Measurements from ENCODE around the gene CDH23. TPM values are rescaled to one million over a fixed set of nuclear protein-coding genes. Genes with fewer than 3 reads are reported as not detected.

CDH23 gene
- total RNA-seq, 4 donors from 2014 or later, result 13.8 to 20.1 (median 17.3) TPM

DNA sequence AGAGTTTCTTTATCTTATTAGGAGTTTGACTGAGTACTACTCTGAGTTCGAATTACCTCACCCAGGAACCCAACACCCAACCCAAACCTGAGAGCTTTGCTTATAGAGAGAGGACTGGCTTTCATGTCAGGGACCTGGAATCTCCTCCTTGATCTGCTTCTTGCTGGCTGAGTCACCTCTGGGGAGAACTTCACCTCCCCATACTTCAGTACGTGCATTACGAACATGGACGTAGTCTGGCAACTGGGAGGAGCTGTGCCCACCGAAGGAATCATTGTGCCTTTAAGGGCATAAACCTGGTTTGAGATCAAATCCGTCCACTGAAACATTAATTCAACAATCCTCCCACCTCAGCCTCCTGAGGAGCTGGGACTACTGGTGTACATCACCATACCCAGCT, 466.5 kb downstream of the CDH23 start:
- Histone ChIP-seq H3K36me3 (no peaks in the 10 kb centered on the region), H3K9me3 (no peaks in the 10 kb centered on the region), H3K4me1 (peaks cover 0 to 39% (median 31%) of the 10 kb centered on the region in 4 donors), H3K27me3 (no peaks in the 10 kb centered on the region), H3K4me3 (no peak overlapping the region), H3K27ac (no peak overlapping the region)
- 95 to 97% methylated on average over 6 of the region's 6 CpGs for WGBS, 2 donors
- TF ChIP-seq POLR2A (IDR thresholded peaks at IDR 0.05), result no peak
- TF ChIP-seq, protein P1, sequence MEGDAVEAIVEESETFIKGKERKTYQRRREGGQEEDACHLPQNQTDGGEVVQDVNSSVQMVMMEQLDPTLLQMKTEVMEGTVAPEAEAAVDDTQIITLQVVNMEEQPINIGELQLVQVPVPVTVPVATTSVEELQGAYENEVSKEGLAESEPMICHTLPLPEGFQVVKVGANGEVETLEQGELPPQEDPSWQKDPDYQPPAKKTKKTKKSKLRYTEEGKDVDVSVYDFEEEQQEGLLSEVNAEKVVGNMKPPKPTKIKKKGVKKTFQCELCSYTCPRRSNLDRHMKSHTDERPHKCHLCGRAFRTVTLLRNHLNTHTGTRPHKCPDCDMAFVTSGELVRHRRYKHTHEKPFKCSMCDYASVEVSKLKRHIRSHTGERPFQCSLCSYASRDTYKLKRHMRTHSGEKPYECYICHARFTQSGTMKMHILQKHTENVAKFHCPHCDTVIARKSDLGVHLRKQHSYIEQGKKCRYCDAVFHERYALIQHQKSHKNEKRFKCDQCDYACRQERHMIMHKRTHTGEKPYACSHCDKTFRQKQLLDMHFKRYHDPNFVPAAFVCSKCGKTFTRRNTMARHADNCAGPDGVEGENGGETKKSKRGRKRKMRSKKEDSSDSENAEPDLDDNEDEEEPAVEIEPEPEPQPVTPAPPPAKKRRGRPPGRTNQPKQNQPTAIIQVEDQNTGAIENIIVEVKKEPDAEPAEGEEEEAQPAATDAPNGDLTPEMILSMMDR (IDR thresholded peaks at IDR 0.05), result no peak
- no peak for TF ChIP-seq EP300 (IDR thresholded peaks at IDR 0.05)
- no peak for DNase-seq (ENCODE audit: low spot score in 2 of 2)

- TF ChIP-seq, protein P1 (IDR thresholded peaks at IDR 0.05), result no peak
- no peak for TF ChIP-seq POLR2A (IDR thresholded peaks at IDR 0.05)
- no peak for TF ChIP-seq EP300 (IDR thresholded peaks at IDR 0.05)
- H3K9me3 ChIP-seq, result no peaks in the 10 kb centered on the region
- no peaks in the 10 kb centered on the region for H3K27me3 ChIP-seq
- H3K4me1 ChIP-seq, result peaks cover 0 to 35% (median 27%) of the 10 kb centered on the region in 4 donors
- DNase-seq (ENCODE audit: low spot score in 2 of 2), result no peak
- H3K36me3 ChIP-seq, result no peaks in the 10 kb centered on the region
- 74 to 76% methylated on average over 5 of the region's 5 CpGs for WGBS, 2 donors
- H3K27ac ChIP-seq, result no peak overlapping the region
- no peak overlapping the region for H3K4me3 ChIP-seq
These were observed 468.2 kb downstream of the CDH23 start for GRCh38 chr10:71864911-71865361.

Small RNA genes lying within 50 kb of the gene (small RNA-seq; reads per million reads assigned to genes)
- gene MIR7152 (not detected), gene RNU7-38P (not detected)

Other genes with a start within 250 kb of the CDH23 start
- 1 to 10 TPM; 3.3 to 7.0 (median 5.9) TPM for gene UNC5B, start 184.3 kb upstream of the CDH23 start, total RNA-seq
- gene SLC29A3, start 77.7 kb upstream of the CDH23 start, total RNA-seq, result 10 to 100 TPM in 1 of 4 donors, 1 to 10 TPM in 3; 6.5 to 10.1 (median 7.4) TPM